HG03066 (cell line): ENCODE data around the gene RPS23.
"Not testable (repeated sequence)": the region's sequence is repeated elsewhere in the genome, so short reads cannot be mapped to it uniquely, and the experiment has no call there.

Experiments
- ATAC-seq: cut with Tn5 transposase; IDR thresholded peaks from one replicate; pipeline ENCODE4 v1.9.1; 2021; ENCODE audit warnings: low read depth; ENCODE audit not compliant: unreplicated experiment

Gene RPS23

GRCh38 chr5:82290908-82291307 lies 12.8 kb upstream of the RPS23 start:
- no peak for ATAC-seq

GRCh38 chr5:82290005-82290404 lies 11.9 kb upstream of the RPS23 start:
- no peak for ATAC-seq

GRCh38 chr5:82287625-82288024 lies 9.5 kb upstream of the RPS23 start:
- ATAC-seq = no peak

GRCh38 chr5:82285206-82285605 lies 7.1 kb upstream of the RPS23 start:
- ATAC-seq = no peak

- no peak for ATAC-seq
Measured at GRCh38 chr5:82283893-82284292, 5.7 kb upstream of the RPS23 start.

GRCh38 chr5:82278711-82279370 lies 687 bp upstream of the RPS23 start:
- ATAC-seq = no peak

GRCh38 chr5:82277613-82277986 lies 554 bp downstream of the RPS23 start:
- no peak for ATAC-seq

GRCh38 chr5:82276800-82277612 lies 1.1 kb downstream of the RPS23 start:
- ATAC-seq = no peak

GRCh38 chr5:82275216-82275664 lies 2.9 kb downstream of the RPS23 start:
- ATAC-seq = no peak

- ATAC-seq = no peak
Measured at GRCh38 chr5:82274343-82275211, 3.6 kb downstream of the RPS23 start.

- not testable (repeated sequence) for ATAC-seq
Measured at GRCh38 chr5:82273426-82273825, 4.7 kb downstream of the RPS23 start.

- not testable (repeated sequence) for ATAC-seq
Measured at GRCh38 chr5:82272571-82273356, 5.4 kb downstream of the RPS23 start.

GRCh38 chr5:82269363-82269762 lies 8.8 kb downstream of the RPS23 start:
- ATAC-seq = not testable (repeated sequence)

- not testable (repeated sequence) for ATAC-seq
Measured at GRCh38 chr5:82267297-82267933, 10.7 kb downstream of the RPS23 start.

- ATAC-seq = no peak
Measured at GRCh38 chr5:82265047-82265446, 13.1 kb downstream of the RPS23 start.

GRCh38 chr5:82259172-82259800 lies 18.9 kb downstream of the RPS23 start:
- ATAC-seq = no peak

GRCh38 chr5:82257729-82258128 lies 20.4 kb downstream of the RPS23 start:
- ATAC-seq = no peak

- no peak for ATAC-seq
Measured at GRCh38 chr5:82257247-82257646, 20.9 kb downstream of the RPS23 start.

GRCh38 chr5:82255844-82256243 lies 22.3 kb downstream of the RPS23 start:
- no peak for ATAC-seq
